ENCODE measurements around the gene DEGS2. TPM values are rescaled to one million over a fixed set of nuclear protein-coding genes. Genes with fewer than 3 reads are reported as not detected.

Gene DEGS2
- total RNA-seq, 1 experiment from 2014 or later, result 1.6 TPM

- DNase-seq (ENCODE audit: low spot score) (no peak), ATAC-seq (no peak)
- CTCF ChIA-PET, result interaction anchor here (1.3 kb wide), 1 partner anchor 22 kb away, joined by 5 read pairs; no protein-coding TSS in a partner anchor
- H3K9me3 Mint-ChIP-seq, result no peaks in the 10 kb centered on the region
- no peak for TF ChIP-seq MAX (CRISPR knock-in tag; IDR thresholded peaks at IDR 0.05)
- no peak for TF ChIP-seq GTF2I (CRISPR knock-in tag; conservative IDR thresholded peaks at IDR 0.05)
- no peak for TF ChIP-seq ATF6 (CRISPR knock-in tag; IDR thresholded peaks at IDR 0.05)
- TF ChIP-seq AFF4 (CRISPR knock-in tag; IDR thresholded peaks at IDR 0.05; ENCODE audit: borderline replicate concordance), result no peak
- no peak for TF ChIP-seq ATF1 (CRISPR knock-in tag; IDR thresholded peaks at IDR 0.05)
- TF ChIP-seq ZNF219 (CRISPR knock-in tag; IDR thresholded peaks at IDR 0.05; ENCODE audit: borderline replicate concordance), result no peak
- no peak for TF ChIP-seq ATF2 (CRISPR knock-in tag; IDR thresholded peaks at IDR 0.05; ENCODE audit: borderline replicate concordance, low read depth)
- TF ChIP-seq FOXJ3 (CRISPR knock-in tag; IDR thresholded peaks at IDR 0.05; ENCODE audit: borderline replicate concordance), result no peak
- TF ChIP-seq JUN (CRISPR knock-in tag; IDR thresholded peaks at IDR 0.05), result no peak
- no peak for TF ChIP-seq FOXP4 (CRISPR knock-in tag; IDR thresholded peaks at IDR 0.05)
- no peak for TF ChIP-seq AR (CRISPR knock-in tag; IDR thresholded peaks at IDR 0.05)
- peaks cover 6% of the 10 kb centered on the region for H3K4me1 Mint-ChIP-seq
- POLR2A ChIA-PET, result no interaction called here
- H3K36me3 Mint-ChIP-seq, result no peaks in the 10 kb centered on the region
- H3K4me3 Mint-ChIP-seq, result no peak overlapping the region
- no peak overlapping the region for H3K27ac Mint-ChIP-seq
- peaks cover 13% of the 10 kb centered on the region for H3K27me3 Mint-ChIP-seq (ENCODE audit: low read depth)
Observed at GRCh38 chr14:100170880-100171279, 11.4 kb upstream of the DEGS2 start.

GRCh38 chr14:100168506-100168905, 9.1 kb upstream of the DEGS2 start:
- Mint-ChIP-seq H3K27ac (no peak overlapping the region), H3K36me3 (no peaks in the 10 kb centered on the region), H3K9me3 (no peaks in the 10 kb centered on the region), H3K4me3 (no peak overlapping the region), H3K27me3 (ENCODE audit: low read depth) (peaks cover 17% of the 10 kb centered on the region), H3K4me1 (peaks cover 10% of the 10 kb centered on the region)
- no peak for ATAC-seq
- no peak for DNase-seq (ENCODE audit: low spot score)
- POLR2A ChIA-PET, result no interaction called here
- CTCF ChIA-PET, result no interaction called here
- no peak for TF ChIP-seq ATF6 (CRISPR knock-in tag; IDR thresholded peaks at IDR 0.05)
- no peak for TF ChIP-seq ZNF317 (CRISPR knock-in tag; IDR thresholded peaks at IDR 0.05; ENCODE audit: borderline replicate concordance, low read depth)
- no peak for TF ChIP-seq ZNF532 (CRISPR knock-in tag; IDR thresholded peaks at IDR 0.05; ENCODE audit: borderline replicate concordance)
- TF ChIP-seq OVOL2 (CRISPR knock-in tag; IDR thresholded peaks at IDR 0.05; ENCODE audit: borderline replicate concordance), result no peak
- TF ChIP-seq SMAD4 (CRISPR knock-in tag; IDR thresholded peaks at IDR 0.05), result no peak

Measured in WTC11 (cell line).